ENCODE results near the gene MAVS. TPM values are rescaled to one million over a fixed set of nuclear protein-coding genes. Genes with fewer than 3 reads are reported as not detected.
"Not testable (repeated sequence)": the region's sequence is repeated elsewhere in the genome, so short reads cannot be mapped to it uniquely, and the experiment has no call there.

MAVS gene
- total RNA-seq, 1 donor from 2014 or later: 22.2 TPM

GRCh38 chr20:3871550-3872265, 25.1 kb downstream of the MAVS start:
- no peak overlapping the region for H3K4me3 ChIP-seq (ENCODE audit: low read depth, low read length)
- no peak for TF ChIP-seq CTCF (conservative IDR thresholded peaks at IDR 0.05; ENCODE audit: low read depth, low read length)
- peak; percentile 40 for DNase-seq (ENCODE audit: low read depth)

GRCh38 chr20:3873507-3873906, 26.9 kb downstream of the MAVS start:
- H3K4me3 ChIP-seq (ENCODE audit: low read depth, low read length): no peak overlapping the region
- DNase-seq (ENCODE audit: low read depth): no peak
- TF ChIP-seq CTCF (conservative IDR thresholded peaks at IDR 0.05; ENCODE audit: low read depth, low read length): no peak

GRCh38 chr20:3874194-3874844, 27.7 kb downstream of the MAVS start:
- no peak overlapping the region for H3K4me3 ChIP-seq (ENCODE audit: low read depth, low read length)
- TF ChIP-seq CTCF (conservative IDR thresholded peaks at IDR 0.05; ENCODE audit: low read depth, low read length): no peak
- DNase-seq (ENCODE audit: low read depth): no peak

GRCh38 chr20:3875378-3875974, 28.8 kb downstream of the MAVS start:
- DNase-seq (ENCODE audit: low read depth): no peak
- no peak overlapping the region for H3K4me3 ChIP-seq (ENCODE audit: low read depth, low read length)
- TF ChIP-seq CTCF (conservative IDR thresholded peaks at IDR 0.05; ENCODE audit: low read depth, low read length): no peak

GRCh38 chr20:3876000-3876399, 29.4 kb downstream of the MAVS start:
- no peak overlapping the region for H3K4me3 ChIP-seq (ENCODE audit: low read depth, low read length)
- DNase-seq (ENCODE audit: low read depth): no peak
- no peak for TF ChIP-seq CTCF (conservative IDR thresholded peaks at IDR 0.05; ENCODE audit: low read depth, low read length)

- DNase-seq (ENCODE audit: low read depth): no peak
- TF ChIP-seq CTCF (conservative IDR thresholded peaks at IDR 0.05; ENCODE audit: low read depth, low read length): no peak
- H3K4me3 ChIP-seq (ENCODE audit: low read depth, low read length): no peak overlapping the region
Observed at GRCh38 chr20:3876676-3877075, 30.0 kb downstream of the MAVS start.

GRCh38 chr20:3878921-3879274, 32.3 kb downstream of the MAVS start:
- H3K4me3 ChIP-seq (ENCODE audit: low read depth, low read length); DNase-seq (ENCODE audit: low read depth): not testable (repeated sequence)
